Peyer's patch (tissue), 4 donors: ENCODE results near the gene CFAP61.

Source experiments
- CTCF ChIP-seq, 6 experiments: fragments of 450-650 bp in 4 of 6; fragments of 200-600 bp in 2 of 6; sonication (generic) in 1 of 6; IDR thresholded peaks; one replicate each; pipeline ENCODE4 v1.5.1; 2017 to 2019; ENCODE audit warnings: antibody characterized with exemption in 6 of 6, mild to moderate bottlenecking in 3 of 6, moderate library complexity in 1 of 6
- POLR2A ChIP-seq, 2 donors: fragments of 450-650 bp; IDR thresholded peaks; one replicate each; pipeline ENCODE4 v1.5.1; 2017; ENCODE audit warnings: antibody characterized with exemption in 2 of 2, mild to moderate bottlenecking in 2 of 2, moderate library complexity in 2 of 2

- TF ChIP-seq CTCF (IDR thresholded peaks at IDR 0.05) (no peak), POLR2A (IDR thresholded peaks at IDR 0.05) (no peak)
These were observed 171.6 kb downstream of the CFAP61 start for GRCh38 chr20:20223981-20224380.
